H1 (cell line): Measurements from ENCODE around the gene HLA-DOB. TPM values are rescaled to one million over a fixed set of nuclear protein-coding genes. Genes with fewer than 3 reads are reported as not detected.

Experiments used
- CTCF ChIA-PET: fragments of 300-600 bp; sonication (Branson Sonifier 250); formaldehyde crosslinking; loops from one replicate; lab custom pipeline; 2021; ENCODE audit not compliant: partially characterized antibody; lab: Charles Lee
- POLR2A ChIA-PET: fragments of 300-600 bp; sonication (Branson Sonifier 250); formaldehyde crosslinking; loops from one replicate; lab custom pipeline; 2021; ENCODE audit warnings: inconsistent platforms; ENCODE audit not compliant: partially characterized antibody; lab: Charles Lee
- DNase-seq, 2 experiments: peaks; one replicate each; pipeline versions ENCODE4 v3.0.0 to v3.0.0-alpha.2; 2010 to 2022; ENCODE audit warnings: low spot score in 2 of 2, low read depth in 1 of 2, mixed read lengths in 1 of 2
- FAIRE-seq: peaks from 2 replicates; lab custom pipeline; 2011; peaks lifted over from hg19 to GRCh38; lab: Jason Lieb, UNC
- H2AFZ ChIP-seq: 2 replicates; pipeline ENCODE4 v1.8.1; 2012; ENCODE audit warnings: low read length, inconsistent platforms
- H2AK5ac ChIP-seq: 2 replicates; pipeline ENCODE4 v1.6.1; 2013; ENCODE audit warnings: low read depth, low read length
- H2BK120ac ChIP-seq: replicated peaks from 2 replicates; pipeline ENCODE3; 2013; ENCODE audit warnings: low read depth, low read length, inconsistent platforms
- H2BK12ac ChIP-seq: 2 replicates; pipeline ENCODE4 v1.6.1; 2013; ENCODE audit warnings: low read depth, low read length
- H2BK15ac ChIP-seq: 2 replicates; pipeline ENCODE4 v1.6.1; 2013; ENCODE audit warnings: low read length
- H2BK20ac ChIP-seq: 2 replicates; pipeline ENCODE4 v1.6.1; 2013; ENCODE audit warnings: low read length
- H2BK5ac ChIP-seq: 2 replicates; pipeline ENCODE4 v1.6.1; 2013; ENCODE audit warnings: low read depth, low read length
- H3K14ac ChIP-seq: 2 replicates; pipeline ENCODE4 v1.6.1; 2013; ENCODE audit warnings: inconsistent platforms; ENCODE audit not compliant: insufficient read length
- H3K18ac ChIP-seq: 2 replicates; pipeline ENCODE4 v1.6.1; 2013; ENCODE audit warnings: low read length; ENCODE audit errors: extremely low read depth
- H3K23ac ChIP-seq: 2 replicates; pipeline ENCODE4 v1.6.1; 2013; ENCODE audit warnings: inconsistent platforms; ENCODE audit not compliant: insufficient read length
- H3K23me2 ChIP-seq: 2 replicates; pipeline ENCODE4 v1.6.1; 2013; ENCODE audit warnings: low read depth, low read length
- H3K27ac ChIP-seq: 2 replicates; pipeline ENCODE4 v1.6.1; 2011; ENCODE audit warnings: low read depth, low read length, inconsistent platforms
- H3K27me3 ChIP-seq, 4 experiments: replicated peaks in 1 of 4; 1 replicate in 1 of 4; 2 replicates in 3 of 4; pipeline versions ENCODE4 v1.6.1 to v1.8.1; 2011 to 2013; ENCODE audit warnings: low read length in 3 of 4, mild to moderate bottlenecking in 3 of 4, inconsistent platforms in 2 of 4, mixed read lengths in 2 of 4, moderate library complexity in 1 of 4; ENCODE audit not compliant: control insufficient read depth in 3 of 4, insufficient read depth in 3 of 4; ENCODE audit errors: extremely low read depth in 1 of 4
- H3K36me3 ChIP-seq, 4 experiments: 2 replicates each; pipeline versions ENCODE4 v1.6.1 to v1.8.1; 2011 to 2013; ENCODE audit warnings: mild to moderate bottlenecking in 4 of 4, low read length in 3 of 4, moderate library complexity in 2 of 4, control low read depth in 1 of 4, inconsistent platforms in 1 of 4; ENCODE audit not compliant: insufficient read depth in 4 of 4, control insufficient read depth in 2 of 4
- H3K4ac ChIP-seq: replicated peaks from 2 replicates; pipeline ENCODE3; 2013; ENCODE audit warnings: low read length, low read depth, mixed read lengths, inconsistent platforms; ENCODE audit not compliant: insufficient read length
- H3K4me1 ChIP-seq, 4 experiments: replicated peaks in 1 of 4; 1 replicate in 1 of 4; 2 replicates in 3 of 4; pipeline versions ENCODE4 v1.6.1 to v1.8.1; 2011 to 2013; ENCODE audit warnings: low read length in 3 of 4, inconsistent platforms in 2 of 4, mixed read lengths in 1 of 4; ENCODE audit not compliant: insufficient read depth in 4 of 4, control insufficient read depth in 3 of 4
- H3K4me2 ChIP-seq, 2 experiments: 2 replicates each; pipeline versions ENCODE4 v1.6.1 to v1.8.1; 2011 to 2013; ENCODE audit warnings: low read depth in 2 of 2, low read length in 2 of 2, control low read depth in 1 of 2, inconsistent platforms in 1 of 2, mild to moderate bottlenecking in 1 of 2; ENCODE audit not compliant: insufficient read depth in 1 of 2
- H3K4me3 ChIP-seq, 4 experiments: fragments of 200-600, 300-600 bp in 1 of 4; sonication (generic), shearing (Covaris generic), sonication (Bioruptor Twin) in 1 of 4; 2 replicates each; pipeline versions ENCODE4 v1.5.1 to v1.8.1; 2011 to 2016; ENCODE audit warnings: low read length in 4 of 4, low read depth in 3 of 4, control low read depth in 2 of 4, inconsistent platforms in 2 of 4, mild to moderate bottlenecking in 2 of 4, mixed read lengths in 1 of 4, moderate library complexity in 1 of 4; ENCODE audit not compliant: insufficient read depth in 2 of 4; ENCODE audit errors: extremely low read depth in 1 of 4
- H3K56ac ChIP-seq: replicated peaks from 2 replicates; pipeline ENCODE3; 2013; ENCODE audit warnings: low read depth, mild to moderate bottlenecking, mixed read lengths, low read length, inconsistent platforms; ENCODE audit not compliant: insufficient read length
- H3K79me1 ChIP-seq: 2 replicates; pipeline ENCODE4 v1.6.1; 2013; ENCODE audit warnings: low read depth, low read length, control low read depth
- H3K79me2 ChIP-seq, 2 experiments: 2 replicates each; pipeline versions ENCODE4 v1.6.1 to v1.8.1; 2012 to 2013; ENCODE audit warnings: low read length in 2 of 2, mild to moderate bottlenecking in 2 of 2, inconsistent platforms in 1 of 2; ENCODE audit not compliant: insufficient read depth in 2 of 2, control insufficient read depth in 1 of 2
- H3K9ac ChIP-seq, 4 experiments: replicated peaks in 1 of 4; 1 replicate in 1 of 4; 2 replicates in 3 of 4; pipeline versions ENCODE4 v1.6.1 to v1.8.1; 2011 to 2013; ENCODE audit warnings: low read depth in 3 of 4, low read length in 3 of 4, control low read depth in 2 of 4, mild to moderate bottlenecking in 2 of 4, moderate library complexity in 2 of 4, inconsistent platforms in 1 of 4; ENCODE audit errors: extremely low read depth in 1 of 4
- H3K9me3 ChIP-seq, 2 experiments: 2 replicates each; pipeline versions ENCODE4 v1.6.1 to v1.8.1; 2012 to 2013; ENCODE audit warnings: mild to moderate bottlenecking in 2 of 2, moderate library complexity in 2 of 2, control low read depth in 1 of 2, inconsistent platforms in 1 of 2, low read depth in 1 of 2, low read length in 1 of 2, mixed read lengths in 1 of 2; ENCODE audit not compliant: insufficient read depth in 2 of 2
- H4K20me1 ChIP-seq, 2 experiments: replicated peaks in 1 of 2; 2 replicates each; pipeline versions ENCODE3 to v1.8.1; 2011 to 2013; ENCODE audit warnings: inconsistent platforms in 2 of 2, low read length in 2 of 2, mild to moderate bottlenecking in 1 of 2; ENCODE audit not compliant: insufficient read depth in 2 of 2, control insufficient read depth in 1 of 2
- H4K5ac ChIP-seq: 2 replicates; pipeline ENCODE4 v1.6.1; 2013; ENCODE audit warnings: low read length, low read depth, mixed read lengths, inconsistent platforms; ENCODE audit not compliant: insufficient read length
- H4K8ac ChIP-seq: 2 replicates; pipeline ENCODE4 v1.8.0; 2013; ENCODE audit warnings: mild to moderate bottlenecking, moderate library complexity, low read length, inconsistent platforms; ENCODE audit not compliant: insufficient read depth; ENCODE audit errors: extremely low read depth
- H4K91ac ChIP-seq: replicated peaks from 2 replicates; pipeline ENCODE3; 2013; ENCODE audit warnings: low read length, mixed read lengths, inconsistent platforms; ENCODE audit not compliant: insufficient read length
- ATF2 ChIP-seq: IDR thresholded peaks from 2 replicates; pipeline ENCODE4 v1.6.1; 2012; ENCODE audit warnings: low read length, inconsistent platforms
- BACH1 ChIP-seq: IDR thresholded peaks from 2 replicates; pipeline ENCODE4 v1.6.1; 2012; ENCODE audit warnings: low read length, improper control_type of control experiment
- EGR1 ChIP-seq: IDR thresholded peaks from 2 replicates; pipeline ENCODE4 v1.6.1; 2011; ENCODE audit warnings: low read depth, low read length, borderline replicate concordance
- EP300 ChIP-seq, 2 experiments: IDR thresholded peaks; 1 replicate in 1 of 2; 2 replicates in 1 of 2; pipeline ENCODE4 v1.6.1; 2011 to 2012; ENCODE audit warnings: low read depth in 2 of 2, low read length in 2 of 2, mild to moderate bottlenecking in 2 of 2, borderline replicate concordance in 1 of 2, inconsistent platforms in 1 of 2, moderate library complexity in 1 of 2
- EZH2 ChIP-seq: fragments of 200-600 bp; sonication (generic); IDR thresholded peaks from 2 replicates; pipeline ENCODE4 v1.7.1; 2012; ENCODE audit warnings: low read depth, mild to moderate bottlenecking, moderate library complexity, low read length, inconsistent platforms; ENCODE audit not compliant: severe bottlenecking
- JUND ChIP-seq: IDR thresholded peaks from 2 replicates; pipeline ENCODE4 v1.6.1; 2011; ENCODE audit warnings: mild to moderate bottlenecking, improper control_type of control experiment, low read length
- KDM5A ChIP-seq: fragments of 200-600 bp; IDR thresholded peaks from 2 replicates; pipeline ENCODE4 v1.7.1; 2012; ENCODE audit warnings: mild to moderate bottlenecking, low read length, inconsistent platforms, mixed read lengths
- MAFK ChIP-seq: IDR thresholded peaks from 2 replicates; pipeline ENCODE4 v1.6.1; 2012; ENCODE audit warnings: low read depth, mild to moderate bottlenecking, improper control_type of control experiment, low read length
- RBBP5 ChIP-seq: IDR thresholded peaks from 2 replicates; pipeline ENCODE4 v1.7.1; 2012; ENCODE audit warnings: low read depth, mild to moderate bottlenecking, inconsistent platforms, low read length, moderate library complexity, borderline replicate concordance
- SIN3A ChIP-seq, 2 experiments: IDR thresholded peaks in 1 of 2; conservative IDR thresholded peaks in 1 of 2; 2 replicates each; pipeline ENCODE4 v1.6.1; 2011 to 2012; ENCODE audit warnings: low read length in 2 of 2, improper control_type of control experiment in 1 of 2, low read depth in 1 of 2, mild to moderate bottlenecking in 1 of 2
- SIX5 ChIP-seq: IDR thresholded peaks from 2 replicates; pipeline ENCODE4 v1.6.1; 2011; ENCODE audit warnings: mild to moderate bottlenecking, low read depth, low read length
- TAF1 ChIP-seq: IDR thresholded peaks from 2 replicates; pipeline ENCODE4 v1.6.1; 2011; ENCODE audit warnings: mild to moderate bottlenecking, low read depth, low read length
- WGBS, 2 experiments: shearing (Covaris generic) in 1 of 2; methylation state at CpG; one replicate each; pipeline versions ENCODE4 v1.1.6 to v1.1.7; 2013 to 2015; ENCODE audit warnings: low lambda C conversion rate in 2 of 2, mixed read lengths in 2 of 2, inconsistent platforms in 1 of 2, low coverage in 1 of 2, missing lambda C conversion rate in 1 of 2; ENCODE audit not compliant: insufficient replicate concordance in 2 of 2, insufficient coverage in 1 of 2, insufficient read length in 1 of 2; ENCODE audit errors: extremely low coverage in 1 of 2, missing lambda C conversion rate in 1 of 2; 5-methylcytosine and 5-hydroxymethylcytosine counted together
- polyA plus RNA-seq, 7 experiments: library from polyadenylated mRNA; depleted of rRNA in 3 of 7; stranded (reverse) in 5 of 7; unstranded in 2 of 7; fragments of >200 nt in 5 of 7; fragments of 200-250 nt in 2 of 7; gene quantifications; 1 replicate in 5 of 7; 2 replicates in 1 of 7; 4 replicates in 1 of 7; pipeline versions ENCODE4 v1.2.1 to v1.2.3, GENCODE V29; 2011 to 2013; ENCODE audit warnings: missing spikeins in 2 of 7, mixed read lengths in 2 of 7
- total RNA-seq: library from RNA; stranded (reverse); fragmentation: NEBNext Ultra II Directional; extraction: Animal tissue kit (Norgen Biotek cat#: 25700); gene quantifications from 2 replicates; pipeline ENCODE4 v1.2.1, GENCODE V29; 2021

HLA-DOB gene
- total and polyA plus RNA-seq, 2 of the 8 experiments (the other 6 are each of a cell fraction or from before 2014, with no cell fraction given): 0.35 TPM; not detected in 1

GRCh38 chr6:32839356-32839755 lies 22.6 kb upstream of the HLA-DOB start:
- peaks cover 0 to 1% of the 10 kb centered on the region in 2 experiments for H4K20me1 ChIP-seq
- peaks cover 0 to 7% (median 4%) of the 10 kb centered on the region in 4 experiments; a peak in 5 of 7 replicates for H3K4me1 ChIP-seq
- H3K23ac ChIP-seq: no peak overlapping the region
- no peak for FAIRE-seq
- H3K79me2 ChIP-seq: no peaks in the 10 kb centered on the region
- no peak overlapping the region for H2BK12ac ChIP-seq
- H3K9ac ChIP-seq: no peak overlapping the region
- H3K23me2 ChIP-seq: peaks cover 12% of the 10 kb centered on the region
- H4K5ac ChIP-seq: no peak overlapping the region
- no peak for DNase-seq
- no peak overlapping the region for H4K91ac ChIP-seq
- H3K36me3 ChIP-seq: no peaks in the 10 kb centered on the region; a peak in 2 of 8 replicates
- no peak overlapping the region for H3K4me3 ChIP-seq
- no peak overlapping the region for H2AFZ ChIP-seq
- H3K18ac ChIP-seq: no peak overlapping the region
- H3K4me2 ChIP-seq: no peak overlapping the region
- CTCF ChIA-PET: interaction anchor here (0.6 to 11.2 kb wide), 25 partner anchors 8 to 1975 kb away, joined by 3 to 402 read pairs (median 5); partner anchors contain the start of genes BRD2, HLA-DMA, HLA-DMB and HLA-DQB2
- no peaks in the 10 kb centered on the region for H3K9me3 ChIP-seq
- no peak overlapping the region for H3K4ac ChIP-seq
- POLR2A ChIA-PET: interaction anchor here (1.3 to 3.0 kb wide), 5 partner anchors 12 to 132 kb away, joined by 4 to 26 read pairs (median 6); partner anchors contain the start of genes PSMB9 and TAP1
- H2BK120ac ChIP-seq: no peak overlapping the region
- H2AK5ac ChIP-seq: no peak overlapping the region
- no peak overlapping the region for H4K8ac ChIP-seq
- H3K56ac ChIP-seq: no peak overlapping the region
- peaks cover 0 to 11% (median 10%) of the 10 kb centered on the region in 4 experiments; a peak in 4 of 7 replicates for H3K27me3 ChIP-seq
- H2BK20ac ChIP-seq: no peak overlapping the region
- H3K79me1 ChIP-seq: no peaks in the 10 kb centered on the region
- WGBS, 2 experiments: 92% methylated on average over 15 of the region's 15 CpGs; no CpG with 5 or more reads in 1 of the 2 experiments
- no peak overlapping the region for H2BK15ac ChIP-seq
- H3K27ac ChIP-seq: no peak overlapping the region
- H2BK5ac ChIP-seq: no peak overlapping the region
- H3K14ac ChIP-seq: no peak overlapping the region
- TF ChIP-seq EGR1 (no peak), MAFK (no peak), EP300 (IDR thresholded peaks at IDR 0.05; ENCODE audit: borderline replicate concordance in 1 of 2, low read depth in 2 of 2, low read length in 2 of 2) (no peak), RBBP5 (no peak), BACH1 (no peak), SIN3A (conservative IDR thresholded peaks at IDR 0.05 in 1 of 2, IDR thresholded peaks at IDR 0.05 in 1 of 2; ENCODE audit: low read depth in 1 of 2, low read length in 2 of 2) (no peak), TAF1 (no peak), KDM5A (no peak), JUND (no peak), EZH2 (no peak), SIX5 (no peak), ATF2 (no peak)
